Urinary bladder (tissue), 4 donors: ENCODE measurements around the gene LIPT2. TPM values are rescaled to one million over a fixed set of nuclear protein-coding genes. Genes with fewer than 3 reads are reported as not detected.
"Not testable (repeated sequence)": the region's sequence is repeated elsewhere in the genome, so short reads cannot be mapped to it uniquely, and the experiment has no call there.

Experiments used
- DNase-seq: peaks from one replicate; pipeline ENCODE4 v3.0.0-alpha.2; 2015; ENCODE audit errors: extremely low spot score
- H3K27ac ChIP-seq: one replicate; pipeline ENCODE4 v1.5.1; 2013; ENCODE audit warnings: low read depth, mild to moderate bottlenecking, moderate library complexity
- H3K36me3 ChIP-seq: one replicate; pipeline ENCODE4 v1.6.1; 2013; ENCODE audit warnings: mild to moderate bottlenecking, moderate library complexity; ENCODE audit not compliant: insufficient read depth
- H3K4me1 ChIP-seq: one replicate; pipeline ENCODE4 v1.6.1; 2013; ENCODE audit warnings: mild to moderate bottlenecking, moderate library complexity; ENCODE audit not compliant: insufficient read depth
- H3K4me3 ChIP-seq: one replicate; pipeline ENCODE4 v1.5.1; 2013; ENCODE audit warnings: low read depth, low read length
- WGBS: extraction: QIAGEN DNeasy Blood & Tissue Kit; methylation state at CpG from one replicate; pipeline ENCODE4 v1.1.7; 2013; 5-methylcytosine and 5-hydroxymethylcytosine counted together
- polyA plus RNA-seq: library from polyadenylated mRNA; stranded (reverse); fragments of 200-250 nt; gene quantifications from one replicate; pipeline ENCODE4 v1.2.3, GENCODE V29; 2013
- total RNA-seq: library from RNA; depleted of rRNA; stranded (reverse); fragments of >200 nt; gene quantifications from one replicate; pipeline ENCODE4 v1.2.3, GENCODE V29; 2014
- donor health status: healthy with polysubstance abuse.
- donor health status: healthy.

The LIPT2 gene
- 2.7 TPM for total RNA-seq
- polyA plus RNA-seq, result 3.3 TPM

GRCh38 chr11:74492974-74493790, at the start of gene LIPT2:
TSS of gene LIPT2 (minus strand) at chr11:74493724. CDS start at chr11:74493703, 21 bp downstream.
- H3K4me1 ChIP-seq, result no peaks in the 10 kb centered on the region
- H3K4me3 ChIP-seq, result peak within 1 kb of the TSS; percentile 66
- peak; percentile 90 for DNase-seq
- H3K27ac ChIP-seq, result peak within 1 kb of the TSS; percentile 98
- WGBS, result under 1% methylated on average over 94 of the region's 94 CpGs
- H3K36me3 ChIP-seq, result no peaks in the 10 kb centered on the region

DNA sequence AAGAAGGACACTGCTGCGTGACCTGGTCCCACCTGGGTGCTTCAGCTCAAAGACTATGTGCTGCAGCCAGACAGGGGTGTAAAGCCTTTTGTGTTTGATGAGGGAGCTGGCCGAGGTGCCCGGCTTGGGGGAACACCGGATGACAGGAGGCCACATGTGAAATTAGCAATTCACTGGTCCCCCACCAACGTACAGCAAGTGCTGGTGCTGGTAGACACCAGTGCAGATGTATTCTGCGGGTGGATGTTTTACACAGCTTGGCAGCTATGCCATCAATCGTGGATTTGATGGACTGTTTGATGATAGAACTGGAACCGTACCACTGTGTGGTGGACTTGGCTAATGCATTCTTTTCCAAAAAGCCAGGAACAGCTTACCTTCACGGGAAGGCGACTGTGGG, 47.9 kb upstream of the LIPT2 start:
- Histone ChIP-seq H3K36me3 (no peaks in the 10 kb centered on the region), H3K4me3 (no peak overlapping the region), H3K4me1 (no peaks in the 10 kb centered on the region), H3K27ac (no peak overlapping the region)
- no peak for DNase-seq
- 90% methylated on average over 10 of the region's 10 CpGs for WGBS

DNA sequence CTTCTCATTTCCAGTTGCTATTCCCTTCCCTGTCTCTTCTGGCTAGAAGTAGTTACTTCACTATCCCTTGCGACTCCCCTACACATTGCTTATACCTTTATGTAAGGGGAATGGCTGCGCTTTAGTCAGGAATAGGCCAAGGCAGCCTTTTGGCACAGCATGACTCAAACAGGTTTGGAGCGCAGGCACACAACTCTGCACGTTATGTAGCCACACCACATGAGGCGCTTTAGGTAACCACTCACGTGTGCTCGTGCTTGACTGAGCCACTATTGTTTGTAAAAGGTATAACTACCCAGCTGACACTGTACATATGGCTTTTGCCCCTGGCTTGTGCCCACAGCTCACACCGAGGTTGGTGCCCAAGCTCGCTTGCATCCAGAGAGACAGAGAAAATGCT, 46.7 kb upstream of the LIPT2 start:
- no peak for DNase-seq
- 95% methylated on average over 9 of the region's 9 CpGs for WGBS
- Histone ChIP-seq H3K4me3 (no peak overlapping the region), H3K4me1 (no peaks in the 10 kb centered on the region), H3K36me3 (no peaks in the 10 kb centered on the region), H3K27ac (no peak overlapping the region)

- Histone ChIP-seq H3K4me1 (no peaks in the 10 kb centered on the region), H3K4me3 (no peak overlapping the region), H3K36me3 (no peaks in the 10 kb centered on the region), H3K27ac (no peak overlapping the region)
- no peak for DNase-seq
Measured at GRCh38 chr11:74538680-74539079, 45.2 kb upstream of the LIPT2 start.

DNA sequence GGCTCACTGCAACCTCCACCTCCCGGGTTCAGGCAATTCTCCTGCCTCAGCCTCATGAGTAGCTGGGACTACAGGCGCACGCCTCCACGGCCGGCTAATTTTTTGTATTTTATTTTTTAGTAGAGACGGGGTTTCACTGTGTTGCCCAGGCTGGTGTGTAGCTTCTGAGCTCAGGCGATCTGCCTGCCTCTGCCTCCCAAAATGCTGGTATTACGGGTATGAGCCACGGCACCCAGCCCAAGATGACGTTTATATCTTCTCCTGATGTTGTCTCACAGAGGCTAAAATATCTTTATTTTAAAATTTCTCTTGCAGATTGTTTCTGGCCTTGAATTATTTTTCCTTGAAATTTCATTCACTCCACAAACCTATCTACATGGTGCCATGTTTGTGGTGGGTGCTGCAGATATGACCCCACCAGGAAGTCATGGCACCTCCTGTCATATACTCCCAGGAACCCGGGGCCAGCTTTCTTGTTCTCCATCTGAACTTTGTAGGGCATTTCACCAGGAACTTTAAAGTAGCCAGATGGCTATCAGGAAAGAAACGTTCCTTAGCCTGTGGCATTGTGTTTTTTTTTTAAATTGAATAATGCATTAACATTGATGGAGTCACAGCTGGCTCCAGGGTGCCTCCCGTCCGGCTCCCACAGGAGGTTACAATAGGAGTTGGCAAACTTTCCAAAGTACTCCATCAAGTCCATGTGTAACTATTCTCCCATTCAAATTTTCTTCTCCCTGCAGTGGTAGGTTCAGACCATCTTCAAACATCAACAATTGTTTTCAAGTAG, 42.0 kb upstream of the LIPT2 start:
- Histone ChIP-seq H3K36me3 (no peaks in the 10 kb centered on the region), H3K4me1 (no peaks in the 10 kb centered on the region), H3K4me3 (no peak overlapping the region), H3K27ac (no peak overlapping the region)
- 80% methylated on average over 14 of the region's 14 CpGs for WGBS
- no peak for DNase-seq

DNA sequence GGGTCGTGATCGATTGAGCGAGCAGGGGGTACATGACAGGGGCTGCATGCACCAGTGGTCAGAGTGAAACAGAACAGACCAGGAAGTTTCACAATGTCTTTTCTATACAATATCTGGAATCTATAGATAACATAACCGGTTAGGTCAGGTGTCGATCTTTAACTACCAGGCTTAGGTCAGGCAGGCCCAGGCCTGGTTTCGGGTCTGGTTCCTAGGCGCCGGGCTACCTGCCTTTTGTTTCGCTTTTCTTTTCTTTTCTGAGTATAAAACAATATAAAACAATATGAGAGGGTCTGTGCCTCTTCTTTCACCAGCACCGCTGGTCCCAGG, 41.4 kb upstream of the LIPT2 start:
- H3K4me1 ChIP-seq, H3K27ac ChIP-seq: not testable (repeated sequence)

GRCh38 chr11:74534216-74534945, 40.9 kb upstream of the LIPT2 start:
- DNase-seq, result no peak
- WGBS, result 68% methylated on average over 8 of the region's 8 CpGs
- Histone ChIP-seq H3K36me3 (no peaks in the 10 kb centered on the region), H3K27ac (no peak overlapping the region), H3K4me1 (no peaks in the 10 kb centered on the region), H3K4me3 (no peak overlapping the region)

More for the DNA sequence above, 41.4 kb upstream of the LIPT2 start:
- H3K4me3 ChIP-seq, DNase-seq, H3K36me3 ChIP-seq: not testable (repeated sequence)
- WGBS, result 84% methylated on average over 10 of the region's 10 CpGs

- 81% methylated on average over 9 of the region's 9 CpGs for WGBS
- Histone ChIP-seq H3K4me3 (no peak overlapping the region), H3K4me1 (no peaks in the 10 kb centered on the region), H3K36me3 (no peaks in the 10 kb centered on the region), H3K27ac (no peak overlapping the region)
- no peak for DNase-seq
Measured at GRCh38 chr11:74533421-74533820, 39.9 kb upstream of the LIPT2 start.

DNA sequence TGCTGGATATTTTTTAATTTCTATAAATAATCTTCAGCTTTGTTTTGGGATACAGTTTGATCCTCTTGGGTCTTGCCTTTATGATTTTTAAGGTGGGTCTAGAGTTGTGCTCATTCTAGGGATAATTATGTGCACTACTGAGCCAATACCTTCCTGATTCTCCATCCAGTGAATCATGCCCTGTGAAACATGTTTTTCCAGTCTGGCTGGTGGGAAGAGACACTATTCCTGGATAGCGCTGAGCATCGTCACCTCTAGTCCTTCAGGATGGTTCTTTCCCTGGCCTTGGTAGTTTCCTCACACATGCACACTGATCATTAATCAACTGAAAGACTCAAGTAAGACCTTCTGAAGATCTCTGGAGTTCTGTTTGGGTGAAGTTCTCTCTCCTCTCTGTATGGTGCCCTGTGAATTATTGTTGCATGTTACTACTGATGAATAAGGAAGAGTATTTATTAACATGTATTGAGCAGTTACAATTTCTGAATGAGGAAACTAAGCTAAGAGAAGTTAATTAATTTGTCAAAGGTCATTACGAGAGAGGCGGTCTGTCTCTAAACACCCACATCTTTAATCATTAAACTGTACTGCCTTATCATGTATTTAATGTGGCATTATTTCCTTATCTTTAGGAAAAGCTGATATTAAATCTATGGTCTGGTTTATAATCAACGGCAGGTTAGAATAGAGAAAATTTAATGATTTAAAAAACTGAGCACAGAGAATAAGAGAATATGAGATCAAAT, 39.1 kb upstream of the LIPT2 start:
- WGBS, result 79% methylated on average over 5 of the region's 5 CpGs
- H3K4me1 ChIP-seq, result no peaks in the 10 kb centered on the region
- H3K4me3 ChIP-seq, result no peak overlapping the region
- no peak for DNase-seq
- H3K36me3 ChIP-seq, result no peaks in the 10 kb centered on the region
- H3K27ac ChIP-seq, result no peak overlapping the region

- H3K27ac ChIP-seq, result no peak overlapping the region
- H3K4me3 ChIP-seq, result no peak overlapping the region
- no peaks in the 10 kb centered on the region for H3K4me1 ChIP-seq
- WGBS, result 60% methylated on average over 2 of the region's 2 CpGs
- no peak for DNase-seq
- no peaks in the 10 kb centered on the region for H3K36me3 ChIP-seq
Measured at GRCh38 chr11:74524978-74525377, 31.5 kb upstream of the LIPT2 start.

GRCh38 chr11:74524501-74524900, 31.0 kb upstream of the LIPT2 start:
- Histone ChIP-seq H3K36me3 (no peaks in the 10 kb centered on the region), H3K4me3 (no peak overlapping the region), H3K27ac (no peak overlapping the region), H3K4me1 (no peaks in the 10 kb centered on the region)
- 67% methylated on average over 5 of the region's 5 CpGs for WGBS
- DNase-seq, result no peak

DNA sequence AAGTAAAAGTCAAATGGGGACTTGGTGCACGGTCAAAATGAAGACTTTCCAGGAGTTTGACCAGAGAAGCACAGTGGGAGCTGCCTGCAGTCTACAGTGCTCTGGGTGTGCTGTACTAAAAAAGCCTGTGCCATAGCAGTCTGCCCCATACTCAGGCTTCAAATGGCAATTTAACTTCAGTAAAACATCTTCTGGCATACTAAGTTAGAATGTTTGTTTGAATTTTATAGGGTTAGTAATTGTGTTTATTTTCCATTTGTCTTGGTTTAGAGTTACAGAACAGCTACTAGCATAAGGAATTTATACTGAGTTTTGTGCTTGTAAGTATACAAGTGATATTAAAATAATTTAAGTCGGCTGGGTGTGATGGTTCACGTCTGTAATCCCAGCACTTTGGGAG, 29.3 kb upstream of the LIPT2 start:
- 45% methylated on average over 3 of the region's 3 CpGs for WGBS
- Histone ChIP-seq H3K36me3 (no peaks in the 10 kb centered on the region), H3K4me3 (no peak overlapping the region), H3K4me1 (no peaks in the 10 kb centered on the region), H3K27ac (no peak overlapping the region)
- DNase-seq, result no peak

GRCh38 chr11:74521666-74522252, 28.2 kb upstream of the LIPT2 start:
- Histone ChIP-seq H3K4me1 (no peaks in the 10 kb centered on the region), H3K36me3 (no peaks in the 10 kb centered on the region), H3K27ac (no peak overlapping the region), H3K4me3 (no peak overlapping the region)
- WGBS, result 85% methylated on average over 2 of the region's 2 CpGs
- no peak for DNase-seq
